ENCODE measurements around the gene FIGN. TPM values are rescaled to one million over a fixed set of nuclear protein-coding genes. Genes with fewer than 3 reads are reported as not detected.

Gene FIGN
- total RNA-seq, 1 experiment from 2014 or later: 14.6 TPM

DNA sequence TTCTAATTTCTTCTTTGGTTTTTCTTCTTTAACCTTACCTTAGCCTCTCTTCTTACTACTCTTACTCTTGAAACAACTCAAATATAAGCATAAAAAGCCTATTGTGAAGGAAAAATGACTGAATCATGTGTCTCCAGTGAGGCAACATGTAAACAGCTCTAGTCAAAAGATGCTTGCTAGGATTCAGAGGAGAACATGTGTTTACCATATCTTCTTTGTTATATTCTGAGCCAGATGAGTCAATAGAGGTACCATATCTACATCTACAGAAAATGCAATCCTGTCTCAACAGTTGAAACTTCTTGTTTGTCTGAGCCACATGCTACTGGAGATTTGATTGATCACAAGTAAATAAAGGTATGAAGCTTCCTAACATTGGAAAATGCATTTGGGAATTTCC is 15.9 kb upstream of the FIGN start:
- H3K9me3 Mint-ChIP-seq: no peaks in the 10 kb centered on the region
- no peaks in the 10 kb centered on the region for H3K27me3 Mint-ChIP-seq (ENCODE audit: low read depth)
- Histone ChIP-seq H2BK12ac (ENCODE audit: insufficient read length, low read depth, low read length) (no peak overlapping the region), H4K5ac (ENCODE audit: insufficient read length, low read depth, low read length) (no peak overlapping the region), H3K27ac (ENCODE audit: insufficient read length, low read depth, low read length) (no peak overlapping the region), H3K14ac (ENCODE audit: insufficient read depth, low read length) (no peak overlapping the region), H4K20me1 (ENCODE audit: control insufficient read depth, insufficient read depth, insufficient read length) (no peaks in the 10 kb centered on the region), H2BK15ac (ENCODE audit: low read depth, low read length) (no peak overlapping the region), H2BK5ac (ENCODE audit: insufficient read length, low read length) (no peak overlapping the region), H3K4me1 (ENCODE audit: insufficient read depth, low read length) (no peaks in the 10 kb centered on the region), H3K9me3 (ENCODE audit: control insufficient read depth, low read depth, low read length) (no peaks in the 10 kb centered on the region), H3K79me1 (ENCODE audit: insufficient read depth, low read depth, low read length, poor library complexity, severe bottlenecking) (no peaks in the 10 kb centered on the region), H3K4ac (ENCODE audit: low read depth, low read length) (no peak overlapping the region), H4K91ac (ENCODE audit: insufficient read length, low read depth, low read length) (no peak overlapping the region), H3K79me2 (ENCODE audit: insufficient read depth, low read length) (no peaks in the 10 kb centered on the region), H2AK5ac (ENCODE audit: insufficient read length, low read length) (no peak overlapping the region), H2BK20ac (ENCODE audit: low read depth, low read length, poor library complexity, severe bottlenecking) (no peak overlapping the region), H3K23me2 (ENCODE audit: insufficient read length, low read depth, low read length, poor library complexity, severe bottlenecking) (no peaks in the 10 kb centered on the region), H3K56ac (ENCODE audit: insufficient read length, low read depth, low read length) (no peak overlapping the region), H4K8ac (replicated peaks; ENCODE audit: insufficient read length, low read depth, low read length) (no peak overlapping the region), H2BK120ac (ENCODE audit: low read depth, low read length, poor library complexity, severe bottlenecking) (no peak overlapping the region), H3K23ac (ENCODE audit: insufficient read length, low read depth, low read length) (no peak overlapping the region), H3K18ac (ENCODE audit: insufficient read length, low read depth, low read length) (no peak overlapping the region), H3K27me3 (ENCODE audit: insufficient read depth, low read length) (no peaks in the 10 kb centered on the region), H3K9ac (ENCODE audit: extremely low read depth, insufficient read length, low read length) (no peak overlapping the region), H3T11ph (ENCODE audit: low read length) (no peak overlapping the region), H3K4me2 (ENCODE audit: insufficient read depth, insufficient read length, low read length) (no peak overlapping the region), H2AFZ (ENCODE audit: low read length) (no peak overlapping the region)
- H3K4me3 Mint-ChIP-seq: no peak overlapping the region
- TF ChIP-seq, protein P1, sequence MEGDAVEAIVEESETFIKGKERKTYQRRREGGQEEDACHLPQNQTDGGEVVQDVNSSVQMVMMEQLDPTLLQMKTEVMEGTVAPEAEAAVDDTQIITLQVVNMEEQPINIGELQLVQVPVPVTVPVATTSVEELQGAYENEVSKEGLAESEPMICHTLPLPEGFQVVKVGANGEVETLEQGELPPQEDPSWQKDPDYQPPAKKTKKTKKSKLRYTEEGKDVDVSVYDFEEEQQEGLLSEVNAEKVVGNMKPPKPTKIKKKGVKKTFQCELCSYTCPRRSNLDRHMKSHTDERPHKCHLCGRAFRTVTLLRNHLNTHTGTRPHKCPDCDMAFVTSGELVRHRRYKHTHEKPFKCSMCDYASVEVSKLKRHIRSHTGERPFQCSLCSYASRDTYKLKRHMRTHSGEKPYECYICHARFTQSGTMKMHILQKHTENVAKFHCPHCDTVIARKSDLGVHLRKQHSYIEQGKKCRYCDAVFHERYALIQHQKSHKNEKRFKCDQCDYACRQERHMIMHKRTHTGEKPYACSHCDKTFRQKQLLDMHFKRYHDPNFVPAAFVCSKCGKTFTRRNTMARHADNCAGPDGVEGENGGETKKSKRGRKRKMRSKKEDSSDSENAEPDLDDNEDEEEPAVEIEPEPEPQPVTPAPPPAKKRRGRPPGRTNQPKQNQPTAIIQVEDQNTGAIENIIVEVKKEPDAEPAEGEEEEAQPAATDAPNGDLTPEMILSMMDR (conservative IDR thresholded peaks at IDR 0.05): no peak
- no peaks in the 10 kb centered on the region for H3K36me3 Mint-ChIP-seq (ENCODE audit: insufficient read depth in 1 of 3, low read depth in 3 of 3)
- DNase-seq: no peak
- H3K4me1 Mint-ChIP-seq: no peaks in the 10 kb centered on the region; a peak in 1 of 4 replicates
- H3K27ac Mint-ChIP-seq: peak overlapping the region in 1 of 3 experiments; percentile 33; a peak in 2 of 7 replicates

All from H9 (cell line).